PC-9 (cell line): ENCODE measurements around the gene IL17REL. TPM values are rescaled to one million over a fixed set of nuclear protein-coding genes. Genes with fewer than 3 reads are reported as not detected.
"Not testable (repeated sequence)": the region's sequence is repeated elsewhere in the genome, so short reads cannot be mapped to it uniquely, and the experiment has no call there.

ENCODE experiments used
- BruUV-seq: library from RNA; stranded (reverse); fragments of 400-500 nt; replicated peaks from 2 replicates; lab custom pipeline; 2021; lab: Mats Ljungman, UMichigan
- CTCF ChIA-PET: fragments of 300-600 bp; sonication (Branson Sonifier 250); formaldehyde crosslinking; loops from one replicate; lab custom pipeline; 2022; ENCODE audit warnings: antibody characterized with exemption; lab: Charles Lee
- POLR2A ChIA-PET: fragments of 300-600 bp; sonication (Branson Sonifier 250); formaldehyde crosslinking; loops from one replicate; lab custom pipeline; 2022; ENCODE audit warnings: antibody characterized with exemption; ENCODE audit not compliant: unreplicated experiment; lab: Charles Lee
- DNase-seq, 2 experiments: peaks; one replicate each; pipeline versions ENCODE4 v3.0.0 to v3.0.0-alpha.2; 2015 to 2022; ENCODE audit warnings: mixed read lengths in 1 of 2
- H2AFZ ChIP-seq: fragments of 200-600 bp; sonication (generic); 2 replicates; pipeline ENCODE4 v1.8.1; 2017; ENCODE audit warnings: antibody characterized with exemption
- H3F3A ChIP-seq: fragments of 200-600 bp; sonication (generic); 2 replicates; pipeline ENCODE4 v1.8.1; 2017; ENCODE audit warnings: antibody characterized with exemption, mild to moderate bottlenecking, low read depth; ENCODE audit not compliant: insufficient read depth
- H3K27ac ChIP-seq: fragments of 200-600 bp; sonication (generic); 2 replicates; pipeline ENCODE4 v1.6.1; 2016; ENCODE audit warnings: mixed run types
- H3K27me3 ChIP-seq: fragments of 200-600 bp; sonication (generic); 2 replicates; pipeline ENCODE4 v1.6.1; 2016; ENCODE audit warnings: low read depth, mixed run types; ENCODE audit not compliant: insufficient read depth
- H3K36me3 ChIP-seq: fragments of 200-600 bp; sonication (generic); 2 replicates; pipeline ENCODE4 v1.6.1; 2016; ENCODE audit warnings: low read depth, mixed run types
- H3K4me1 ChIP-seq: fragments of 200-600 bp; sonication (generic); replicated peaks from 2 replicates; pipeline ENCODE4 v1.6.1; 2016; ENCODE audit warnings: mixed run types; ENCODE audit not compliant: insufficient read depth
- H3K4me2 ChIP-seq: fragments of 200-600 bp; sonication (generic); 2 replicates; pipeline ENCODE4 v1.6.1; 2017; ENCODE audit warnings: mixed run types
- H3K4me3 ChIP-seq: fragments of 200-600 bp; sonication (generic); 2 replicates; pipeline ENCODE4 v1.6.1; 2016; ENCODE audit warnings: mixed run types
- H3K79me2 ChIP-seq: fragments of 200-600 bp; sonication (generic); 2 replicates; pipeline ENCODE4 v1.6.1; 2017; ENCODE audit warnings: low read depth, mixed run types
- H3K9me2 ChIP-seq: fragments of 200-600 bp; sonication (generic); 2 replicates; pipeline ENCODE4 v1.8.1; 2017; ENCODE audit warnings: mild to moderate bottlenecking; ENCODE audit not compliant: insufficient read depth
- H3K9me3 ChIP-seq: fragments of 200-600 bp; sonication (generic); 2 replicates; pipeline ENCODE4 v1.8.1; 2016; ENCODE audit warnings: low read depth; ENCODE audit not compliant: insufficient read depth
- H4K20me1 ChIP-seq: fragments of 200-600 bp; sonication (generic); 2 replicates; pipeline ENCODE4 v1.8.1; 2017; ENCODE audit not compliant: insufficient read depth
- CTCF ChIP-seq: fragments of 200-600 bp; sonication (generic); conservative IDR thresholded peaks from 2 replicates; pipeline ENCODE4 v1.6.1; 2017; ENCODE audit warnings: mixed run types, antibody characterized with exemption, mild to moderate bottlenecking, moderate library complexity
- EZH2 ChIP-seq: fragments of 200-600 bp; sonication (generic); IDR thresholded peaks from 2 replicates; pipeline ENCODE4 v1.8.0; 2017; ENCODE audit warnings: antibody characterized with exemption, low read depth
- intact Hi-C: fragments of 100-400 bp; cut with micrococcal nuclease; formaldehyde crosslinking; loops from one replicate; pipeline ENCODE4 v1.10.0; 2022; ENCODE audit not compliant: unreplicated experiment
- microRNA-seq: library from miRNA; unstranded; fragments of <30 nt; microRNA quantifications from one replicate; pipeline ENCODE4 v1.2.0, GENCODE V29; 2021; ENCODE audit warnings: borderline number of aligned reads, borderline replicate concordance
- total RNA-seq: library from RNA; stranded (reverse); gene quantifications from 2 replicates; pipeline ENCODE4 v1.2.3, GENCODE V29; 2021

The IL17REL gene
- total RNA-seq, 1 experiment from 2014 or later, result not detected

- Histone ChIP-seq H3K36me3 (no peaks in the 10 kb centered on the region), H3K4me3 (no peak overlapping the region), H3K9me2 (no peaks in the 10 kb centered on the region), H2AFZ (no peak overlapping the region), H3K4me2 (no peak overlapping the region), H3K9me3 (no peaks in the 10 kb centered on the region), H3K27ac (no peak overlapping the region), H3F3A (peaks cover 14% of the 10 kb centered on the region; the same call in 1 of the 2 replicates), H3K79me2 (no peaks in the 10 kb centered on the region), H3K27me3 (no peaks in the 10 kb centered on the region), H4K20me1 (no peaks in the 10 kb centered on the region), H3K4me1 (peaks cover 30% of the 10 kb centered on the region)
- TF ChIP-seq EZH2, result no peak
- TF ChIP-seq CTCF, result no peak
- intact Hi-C loops, result no loop called here
- DNase-seq, result no peak
- BruUV-seq, result no TSS peak
- POLR2A ChIA-PET, result interaction anchor here (1.2 kb wide), 1 partner anchor 11 kb away, joined by 5 read pairs; no protein-coding TSS in a partner anchor
- CTCF ChIA-PET, result no interaction called here
These were observed 65.8 kb downstream of the IL17REL start for GRCh38 chr22:49946612-49947295.

GRCh38 chr22:49945042-49945794 lies 67.3 kb downstream of the IL17REL start:
- H3F3A ChIP-seq, H3K36me3 ChIP-seq, H3K9me3 ChIP-seq, H2AFZ ChIP-seq, H3K27me3 ChIP-seq, intact Hi-C loops, H3K27ac ChIP-seq, H4K20me1 ChIP-seq, DNase-seq, H3K9me2 ChIP-seq, CTCF ChIA-PET, BruUV-seq, H3K4me3 ChIP-seq, H3K79me2 ChIP-seq, H3K4me2 ChIP-seq: not testable (repeated sequence)
- H3K4me1 ChIP-seq, result peaks cover 17% of the 10 kb centered on the region
- POLR2A ChIA-PET, result interaction anchor here (1.2 kb wide), 1 partner anchor 9 kb away, joined by 5 read pairs; no protein-coding TSS in a partner anchor

Small RNA genes lying within 50 kb of the gene (microRNA-seq; reads per million reads assigned to microRNA genes)
- gene MIR6821, result 2.0 reads per million

Other genes starting within 250 kb of the IL17REL start
- 28.5 and 30.9 TPM in 2 replicates for gene BRD1, start 184.9 kb downstream of the IL17REL start, total RNA-seq
- gene ZBED4, start 158.9 kb downstream of the IL17REL start, total RNA-seq, result 18.2 and 21.4 TPM in 2 replicates
- gene ALG12, start 94.3 kb downstream of the IL17REL start, total RNA-seq, result 16.8 and 19.2 TPM in 2 replicates
- 30.7 and 34.1 TPM in 2 replicates for gene CRELD2, start 94.1 kb downstream of the IL17REL start, total RNA-seq
- gene PIM3, start 52.0 kb downstream of the IL17REL start, total RNA-seq, result 67.0 and 84.8 TPM in 2 replicates
- gene TTLL8, start 45.5 kb upstream of the IL17REL start, total RNA-seq, result not detected in 2 replicates
- gene MLC1, start 72.7 kb upstream of the IL17REL start, total RNA-seq, result not detected in 2 replicates
- gene MOV10L1, start 77.2 kb upstream of the IL17REL start, total RNA-seq, result not detected in 2 replicates
- 46.3 and 51.7 TPM in 2 replicates for gene PANX2, start 158.0 kb upstream of the IL17REL start, total RNA-seq
- gene TRABD, start 173.1 kb upstream of the IL17REL start, total RNA-seq, result 68.2 and 78.8 TPM in 2 replicates
- gene SELENOO, start 188.2 kb upstream of the IL17REL start, total RNA-seq, result 27.4 and 36.2 TPM in 2 replicates
- 31.3 and 34.8 TPM in 2 replicates for gene TUBGCP6, start 232.3 kb upstream of the IL17REL start, total RNA-seq
- 80.5 and 101 TPM in 2 replicates for gene HDAC10, start 238.5 kb upstream of the IL17REL start, total RNA-seq
- gene MAPK12, start 248.9 kb upstream of the IL17REL start, total RNA-seq, result 48.5 and 61.1 TPM in 2 replicates